Activated CD8-positive, alpha-beta T cell treated with anti-CD3 and anti-CD28 coated beads for 36 hours (primary cell): ENCODE measurements around the gene HOXD3. TPM values are rescaled to one million over a fixed set of nuclear protein-coding genes. Genes with fewer than 3 reads are reported as not detected.

Experiments
- ATAC-seq: fragments of 200-7000 bp; cut with Tn5 transposase; one replicate; pipeline ENCODE4 v1.10.0; 2021; ENCODE audit warnings: mild to moderate bottlenecking, moderate library complexity
- CTCF ChIA-PET: fragments of 350-600 bp; sonication (Branson Sonifier 250); formaldehyde crosslinking; loops from one replicate; lab custom pipeline; 2021; ENCODE audit warnings: antibody characterized with exemption; lab: Charles Lee
- POLR2A ChIA-PET: fragments of 350-600 bp; sonication (Branson Sonifier 250); formaldehyde crosslinking; loops from one replicate; lab custom pipeline; 2021; ENCODE audit warnings: antibody characterized with exemption; lab: Charles Lee
- DNase-seq: peaks from one replicate; pipeline ENCODE4 v3.0.0-alpha.2; 2020
- H3K27ac Mint-ChIP-seq: one replicate; pipeline ENCODE4 v1.8.0; 2021; ENCODE audit warnings: mild to moderate bottlenecking, mixed read lengths
- H3K27me3 Mint-ChIP-seq: one replicate; pipeline ENCODE4 v1.8.0; 2021; ENCODE audit warnings: mixed read lengths
- H3K36me3 Mint-ChIP-seq: one replicate; pipeline ENCODE4 v1.8.0; 2021; ENCODE audit warnings: low read depth, mixed read lengths
- H3K4me1 Mint-ChIP-seq: one replicate; pipeline ENCODE4 v1.8.0; 2021; ENCODE audit warnings: low read depth, mixed read lengths
- H3K4me3 Mint-ChIP-seq: one replicate; pipeline ENCODE4 v1.8.0; 2021; ENCODE audit warnings: mild to moderate bottlenecking, moderate library complexity, mixed read lengths
- H3K9me3 Mint-ChIP-seq: one replicate; pipeline ENCODE4 v1.8.0; 2021; ENCODE audit warnings: mixed read lengths
- intact Hi-C: fragments of 100-400 bp; cut with micrococcal nuclease; formaldehyde crosslinking; loops from one replicate; pipeline ENCODE4 v1.10.0; 2022
- total RNA-seq, 2 experiments: library from RNA; stranded (reverse); gene quantifications; one replicate each; pipeline ENCODE4 v1.2.3, GENCODE V29; 2021
- TF ChIP-seq, protein P1 (sequence below): fragments of 200-600 bp; IDR thresholded peaks from one replicate; pipeline ENCODE4 v1.8.0; 2022; ENCODE audit warnings: antibody characterized with exemption, mild to moderate bottlenecking

HOXD3 gene
- total RNA-seq, 2 experiments from 2014 or later, result not detected

- no peak for DNase-seq
- H3K27me3 Mint-ChIP-seq, result peaks cover 82% of the 10 kb centered on the region
- CTCF ChIA-PET, result interaction anchor here (0.8 to 5.5 kb wide), 9 partner anchors 21 to 393 kb away, joined by 3 to 34 read pairs (median 4); no protein-coding TSS in a partner anchor
- H3K36me3 Mint-ChIP-seq, result peaks cover 3% of the 10 kb centered on the region
- H3K27ac Mint-ChIP-seq, result no peak overlapping the region
- ATAC-seq, result no peak
- peaks cover 4% of the 10 kb centered on the region for H3K9me3 Mint-ChIP-seq
- no peak overlapping the region for H3K4me3 Mint-ChIP-seq
- peaks cover 23% of the 10 kb centered on the region for H3K4me1 Mint-ChIP-seq
- TF ChIP-seq, protein P1, sequence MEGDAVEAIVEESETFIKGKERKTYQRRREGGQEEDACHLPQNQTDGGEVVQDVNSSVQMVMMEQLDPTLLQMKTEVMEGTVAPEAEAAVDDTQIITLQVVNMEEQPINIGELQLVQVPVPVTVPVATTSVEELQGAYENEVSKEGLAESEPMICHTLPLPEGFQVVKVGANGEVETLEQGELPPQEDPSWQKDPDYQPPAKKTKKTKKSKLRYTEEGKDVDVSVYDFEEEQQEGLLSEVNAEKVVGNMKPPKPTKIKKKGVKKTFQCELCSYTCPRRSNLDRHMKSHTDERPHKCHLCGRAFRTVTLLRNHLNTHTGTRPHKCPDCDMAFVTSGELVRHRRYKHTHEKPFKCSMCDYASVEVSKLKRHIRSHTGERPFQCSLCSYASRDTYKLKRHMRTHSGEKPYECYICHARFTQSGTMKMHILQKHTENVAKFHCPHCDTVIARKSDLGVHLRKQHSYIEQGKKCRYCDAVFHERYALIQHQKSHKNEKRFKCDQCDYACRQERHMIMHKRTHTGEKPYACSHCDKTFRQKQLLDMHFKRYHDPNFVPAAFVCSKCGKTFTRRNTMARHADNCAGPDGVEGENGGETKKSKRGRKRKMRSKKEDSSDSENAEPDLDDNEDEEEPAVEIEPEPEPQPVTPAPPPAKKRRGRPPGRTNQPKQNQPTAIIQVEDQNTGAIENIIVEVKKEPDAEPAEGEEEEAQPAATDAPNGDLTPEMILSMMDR, result no peak
- intact Hi-C loops, result loop anchor here (5.0 kb wide), 1 partner anchor 39 kb away; the partner anchor contains the start of gene HOXD9
- POLR2A ChIA-PET, result interaction anchor here (1.0 kb wide), 1 partner anchor 9 kb away, joined by 3 read pairs; no protein-coding TSS in a partner anchor
Measured at GRCh38 chr2:176160986-176161824, 4.1 kb downstream of the HOXD3 start.

GRCh38 chr2:176161825-176162626 lies 4.9 kb downstream of the HOXD3 start:
- ChIA-PET POLR2A (interaction anchor here (0.7 to 1.0 kb wide), 2 partner anchors 10 to 840 kb away, joined by 3 read pairs; no protein-coding TSS in a partner anchor), CTCF (interaction anchor here (0.7 to 5.5 kb wide), 9 partner anchors 22 to 392 kb away, joined by 3 to 34 read pairs (median 4); no protein-coding TSS in a partner anchor)
- intact Hi-C loops, result loop anchor here (5.0 kb wide), 1 partner anchor 40 kb away; the partner anchor contains the start of gene HOXD9
- Mint-ChIP-seq H3K9me3 (peaks cover 4% of the 10 kb centered on the region), H3K36me3 (peaks cover 3% of the 10 kb centered on the region), H3K27me3 (peaks cover 83% of the 10 kb centered on the region), H3K4me1 (peaks cover 23% of the 10 kb centered on the region), H3K27ac (no peak overlapping the region), H3K4me3 (no peak overlapping the region)
- ATAC-seq (no peak), DNase-seq (no peak)
- TF ChIP-seq, protein P1, result no peak

- peaks cover 4% of the 10 kb centered on the region for H3K9me3 Mint-ChIP-seq
- peaks cover 86% of the 10 kb centered on the region for H3K27me3 Mint-ChIP-seq
- no peak for DNase-seq
- peaks cover 3% of the 10 kb centered on the region for H3K36me3 Mint-ChIP-seq
- TF ChIP-seq, protein P1, result no peak
- ChIA-PET CTCF (interaction anchor here (0.7 to 5.5 kb wide), 2 partner anchors 23 to 65 kb away, joined by 3 to 34 read pairs; no protein-coding TSS in a partner anchor), POLR2A (interaction anchor here (0.7 kb wide), 1 partner anchor 841 kb away, joined by 3 read pairs; no protein-coding TSS in a partner anchor)
- intact Hi-C loops, result loop anchor here (5.0 kb wide), 1 partner anchor 41 kb away; the partner anchor contains the start of gene HOXD9
- peaks cover 16% of the 10 kb centered on the region for H3K4me1 Mint-ChIP-seq
- ATAC-seq, result no peak
- no peak overlapping the region for H3K4me3 Mint-ChIP-seq
- H3K27ac Mint-ChIP-seq, result no peak overlapping the region
Measured at GRCh38 chr2:176162911-176163671, 6.0 kb downstream of the HOXD3 start.

- intact Hi-C loops, result loop anchor here (5.0 kb wide), 1 partner anchor 41 kb away; the partner anchor contains the start of gene HOXD9
Measured at GRCh38 chr2:176163672-176164056, 6.6 kb downstream of the HOXD3 start.

More at GRCh38 chr2:176163672-176164056, 6.6 kb downstream of the HOXD3 start:
- Mint-ChIP-seq H3K9me3 (peaks cover 4% of the 10 kb centered on the region), H3K27me3 (peaks cover 84% of the 10 kb centered on the region), H3K4me1 (peaks cover 13% of the 10 kb centered on the region), H3K4me3 (no peak overlapping the region), H3K36me3 (peaks cover 3% of the 10 kb centered on the region), H3K27ac (no peak overlapping the region)
- ChIA-PET POLR2A (no interaction called here), CTCF (interaction anchor here (5.5 kb wide), 1 partner anchor 23 kb away, joined by 34 read pairs; no protein-coding TSS in a partner anchor)
- DNase-seq, result no peak
- TF ChIP-seq, protein P1, result no peak
- no peak for ATAC-seq
